HG02885 (cell line): Measurements from ENCODE around the gene LMAN2.

Experiments
- ATAC-seq: cut with Tn5 transposase; IDR thresholded peaks from one replicate; pipeline ENCODE4 v1.9.1; 2021; ENCODE audit warnings: mild to moderate bottlenecking; ENCODE audit not compliant: unreplicated experiment, poor library complexity

The LMAN2 gene, protein sequence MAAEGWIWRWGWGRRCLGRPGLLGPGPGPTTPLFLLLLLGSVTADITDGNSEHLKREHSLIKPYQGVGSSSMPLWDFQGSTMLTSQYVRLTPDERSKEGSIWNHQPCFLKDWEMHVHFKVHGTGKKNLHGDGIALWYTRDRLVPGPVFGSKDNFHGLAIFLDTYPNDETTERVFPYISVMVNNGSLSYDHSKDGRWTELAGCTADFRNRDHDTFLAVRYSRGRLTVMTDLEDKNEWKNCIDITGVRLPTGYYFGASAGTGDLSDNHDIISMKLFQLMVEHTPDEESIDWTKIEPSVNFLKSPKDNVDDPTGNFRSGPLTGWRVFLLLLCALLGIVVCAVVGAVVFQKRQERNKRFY

DNA sequence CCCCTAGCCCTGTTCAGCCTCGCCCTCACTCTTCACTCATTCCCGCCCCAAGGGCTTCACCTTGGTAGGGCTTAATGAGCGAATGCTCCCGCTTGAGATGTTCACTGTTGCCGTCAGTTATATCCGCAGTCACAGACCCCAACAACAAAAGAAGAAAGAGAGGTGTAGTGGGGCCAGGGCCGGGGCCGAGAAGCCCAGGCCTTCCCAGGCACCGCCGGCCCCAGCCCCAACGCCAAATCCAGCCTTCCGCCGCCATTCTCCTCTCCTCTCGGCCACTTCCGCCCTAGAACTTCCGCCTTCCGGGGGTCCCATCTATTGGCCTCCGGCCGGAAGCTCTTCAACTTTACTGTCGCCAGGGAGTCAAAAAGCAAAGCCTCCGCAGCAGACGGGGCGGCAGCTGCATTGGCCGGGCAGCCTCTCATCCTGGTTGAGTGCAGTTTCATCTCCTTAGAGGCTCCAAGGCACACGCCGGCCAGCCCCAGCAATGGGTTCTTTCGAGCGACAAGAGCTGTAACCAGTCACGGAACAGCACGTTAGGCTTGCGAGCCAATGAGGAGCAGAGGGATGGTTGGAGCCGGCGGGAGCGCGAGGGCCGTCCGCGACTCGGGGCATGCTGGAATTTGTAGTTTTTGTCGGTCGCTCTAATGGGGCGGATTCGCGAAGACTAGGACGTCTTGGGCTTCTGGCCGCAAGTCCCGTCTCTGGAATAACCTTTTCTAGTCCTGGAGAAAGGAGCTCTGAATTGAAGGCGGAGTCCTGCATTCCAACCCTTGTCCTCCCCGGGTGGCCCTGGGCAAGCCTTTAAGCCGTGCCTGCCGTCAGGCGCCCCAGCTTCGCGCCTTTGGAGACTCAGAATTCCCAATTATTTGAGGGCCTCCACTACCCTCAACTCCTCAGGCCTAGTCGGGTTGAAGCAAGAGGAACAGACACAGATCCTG, at the start of gene LMAN2:
Gene LMAN2 (minus strand): TSS at position 277 of the 938 bp plus-strand sequence. CDS start 21 bp downstream, at position 256.
- peak; percentile 93 for ATAC-seq

DNA sequence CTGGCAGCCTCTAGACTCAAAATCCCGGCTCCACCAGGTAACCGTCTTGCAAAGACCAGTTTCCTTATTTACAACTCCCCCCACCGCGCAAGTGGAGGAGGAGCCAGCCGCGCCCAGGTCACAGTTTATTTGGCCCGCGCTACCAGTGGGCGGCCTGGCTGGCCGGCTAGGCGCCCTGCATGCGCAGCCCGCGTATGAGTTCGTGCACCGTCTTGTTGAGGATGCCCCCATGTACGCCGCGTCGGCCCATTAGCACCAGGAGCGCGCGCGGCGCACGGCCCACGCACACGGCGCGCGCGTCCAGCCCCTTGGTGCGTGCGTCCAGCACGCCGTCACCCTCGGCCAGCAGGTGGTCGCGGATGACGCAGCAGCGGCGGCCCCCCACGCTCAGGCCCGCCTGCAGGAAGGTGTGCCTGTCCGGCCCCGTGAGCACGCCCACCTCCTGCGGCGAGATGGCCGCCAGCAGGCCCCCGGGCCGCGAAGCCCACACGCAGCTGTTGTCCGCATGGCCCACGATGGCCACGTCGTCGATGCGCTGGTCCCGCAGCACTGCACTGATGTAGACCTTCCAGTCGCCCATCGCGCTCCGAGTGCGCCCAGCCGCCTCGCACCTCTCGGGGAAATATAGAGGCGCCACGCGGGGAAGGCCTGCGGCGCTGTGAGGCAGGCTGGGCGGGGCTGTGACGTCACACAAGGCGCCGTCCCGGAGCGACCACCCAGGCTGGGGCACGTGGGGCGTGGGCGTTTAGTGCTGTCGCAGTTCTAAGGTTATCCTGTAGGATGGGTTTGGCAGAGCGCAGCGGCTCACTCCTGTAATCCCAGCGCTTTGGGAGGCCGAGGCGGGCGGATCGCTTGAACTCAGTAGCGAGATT, 48.8 kb upstream of the LMAN2 start, which contains the start of gene PFN3:
Gene PFN3 (minus strand): TSS at position 665 of the 872 bp plus-strand sequence. CDS start 85 bp downstream, at position 580.
- no peak for ATAC-seq

DNA sequence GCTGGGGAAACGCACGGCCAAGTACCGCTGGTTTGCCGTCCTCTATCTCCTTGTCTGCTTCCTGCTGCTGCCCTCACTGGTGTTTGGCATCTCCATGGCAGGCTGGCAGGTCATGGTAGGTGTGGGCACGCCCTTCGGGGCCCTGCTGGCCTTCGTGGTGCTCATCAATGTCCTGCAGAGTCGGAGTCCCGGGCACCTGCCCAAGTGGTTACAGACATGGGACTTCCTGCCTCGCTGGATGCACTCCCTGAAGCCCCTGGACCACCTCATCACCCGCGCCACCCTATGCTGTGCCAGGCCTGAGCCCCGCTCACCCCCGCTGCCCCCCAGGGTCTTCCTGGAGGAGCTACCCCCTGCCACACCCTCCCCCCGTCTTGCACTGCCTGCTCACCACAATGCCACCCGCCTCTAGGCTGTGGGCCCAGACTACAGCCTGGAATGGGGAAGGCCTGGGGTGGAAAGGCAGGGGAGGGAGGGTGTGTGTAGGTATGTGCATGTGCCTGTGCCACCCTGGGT, 46.5 kb upstream of the LMAN2 start:
- no peak for ATAC-seq

DNA sequence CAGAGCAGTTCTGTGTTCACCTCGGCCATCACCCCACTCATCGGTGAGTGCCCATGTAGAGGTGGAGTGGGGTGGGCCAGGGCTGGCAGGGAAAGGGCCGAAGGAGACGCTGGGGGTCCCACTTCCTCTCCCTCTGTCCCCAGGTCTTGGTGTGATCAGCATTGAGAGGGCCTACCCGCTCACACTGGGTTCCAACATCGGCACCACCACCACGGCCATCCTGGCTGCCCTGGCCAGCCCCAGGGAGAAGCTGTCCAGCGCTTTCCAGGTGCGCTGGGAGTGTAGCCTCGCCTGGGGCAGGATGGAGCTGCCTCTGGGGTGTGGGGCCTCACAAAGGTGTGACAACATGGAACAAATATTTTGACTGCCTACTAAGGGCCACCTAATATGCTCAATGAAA, 45.3 kb upstream of the LMAN2 start:
- ATAC-seq: no peak

DNA sequence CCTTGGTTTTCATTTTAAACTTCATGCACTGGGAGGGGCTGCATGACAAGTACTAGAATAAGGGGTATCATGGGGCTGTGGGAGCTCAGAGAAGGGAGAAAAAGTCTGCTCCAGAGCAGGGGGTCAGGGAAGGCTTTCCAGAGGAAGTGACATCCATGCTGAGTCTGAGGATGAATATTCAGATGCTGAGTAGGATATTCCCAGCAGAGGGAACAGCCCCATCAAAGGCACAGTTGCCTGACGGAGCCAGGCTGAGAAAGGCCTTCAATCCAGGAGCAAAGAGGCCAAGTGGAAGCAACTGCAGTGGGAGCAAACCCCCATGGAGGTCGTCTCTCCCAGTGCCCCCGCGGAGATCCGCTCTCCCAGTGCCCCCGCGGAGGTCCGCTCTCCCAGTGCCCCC, 44.6 kb upstream of the LMAN2 start:
- no peak for ATAC-seq

DNA sequence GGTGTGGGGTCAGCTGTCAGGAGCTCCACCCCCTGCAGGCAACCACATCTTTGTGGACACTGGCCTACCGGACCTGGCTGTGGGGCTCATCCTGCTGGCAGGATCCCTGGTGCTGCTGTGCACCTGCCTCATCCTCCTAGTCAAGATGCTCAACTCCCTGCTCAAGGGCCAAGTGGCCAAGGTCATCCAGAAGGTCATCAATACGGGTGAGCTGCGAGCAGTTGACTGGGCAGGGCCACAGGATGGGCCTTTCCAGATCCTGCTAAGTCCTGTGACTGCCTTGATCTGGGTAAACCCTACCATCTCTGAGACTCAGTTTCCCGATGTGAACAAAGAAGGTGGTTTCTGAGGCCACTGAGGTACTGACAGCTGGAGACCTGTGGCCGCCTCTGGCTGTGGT, 42.5 kb upstream of the LMAN2 start:
- ATAC-seq: no peak

DNA sequence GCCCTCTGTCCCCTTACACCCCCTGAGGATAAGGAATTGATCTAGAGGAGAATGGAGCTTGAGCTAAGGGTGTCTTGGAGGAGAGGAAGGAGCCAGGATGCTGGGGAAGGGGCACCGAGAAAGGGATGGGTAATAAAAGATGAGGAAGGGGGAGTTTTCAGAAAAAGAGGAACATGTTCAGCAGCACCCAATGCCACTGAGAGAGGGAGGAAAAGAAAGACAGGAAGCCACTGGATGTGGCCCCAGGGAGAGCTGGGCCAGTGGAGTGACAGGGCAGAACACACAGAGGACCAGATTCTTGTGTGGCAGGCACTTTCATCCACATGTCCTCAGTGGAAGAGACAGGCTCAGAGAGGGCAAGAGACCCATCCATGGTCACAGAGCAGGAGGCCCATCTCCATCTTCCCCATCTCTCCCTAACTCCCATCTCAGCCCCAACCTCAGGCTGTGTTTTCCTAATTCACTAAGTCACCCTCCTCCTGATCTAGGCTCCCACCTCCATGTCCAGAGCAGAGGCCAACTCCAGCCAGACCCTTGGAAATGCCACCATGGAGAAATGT, 41.8 kb upstream of the LMAN2 start:
- ATAC-seq: no peak

DNA sequence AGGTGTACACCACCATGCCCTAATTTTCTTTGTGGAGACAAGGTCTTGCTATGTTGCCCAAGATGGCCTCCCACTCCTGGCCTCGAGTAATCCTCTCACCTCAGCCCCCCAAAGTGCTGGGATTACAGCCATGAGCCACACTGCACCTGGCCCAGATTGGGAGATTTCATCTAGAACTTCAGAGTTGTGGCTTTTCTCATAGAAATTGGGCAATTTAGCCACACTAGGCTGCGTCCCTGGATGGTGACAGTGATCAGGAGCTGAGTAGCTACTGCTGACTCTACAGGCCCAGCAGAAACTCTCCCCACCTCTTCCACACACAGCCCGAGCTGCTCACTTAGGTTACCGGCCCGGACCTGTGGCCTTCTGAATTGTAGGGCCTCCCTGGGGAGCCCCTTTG, 41.3 kb upstream of the LMAN2 start:
- ATAC-seq: no peak

DNA sequence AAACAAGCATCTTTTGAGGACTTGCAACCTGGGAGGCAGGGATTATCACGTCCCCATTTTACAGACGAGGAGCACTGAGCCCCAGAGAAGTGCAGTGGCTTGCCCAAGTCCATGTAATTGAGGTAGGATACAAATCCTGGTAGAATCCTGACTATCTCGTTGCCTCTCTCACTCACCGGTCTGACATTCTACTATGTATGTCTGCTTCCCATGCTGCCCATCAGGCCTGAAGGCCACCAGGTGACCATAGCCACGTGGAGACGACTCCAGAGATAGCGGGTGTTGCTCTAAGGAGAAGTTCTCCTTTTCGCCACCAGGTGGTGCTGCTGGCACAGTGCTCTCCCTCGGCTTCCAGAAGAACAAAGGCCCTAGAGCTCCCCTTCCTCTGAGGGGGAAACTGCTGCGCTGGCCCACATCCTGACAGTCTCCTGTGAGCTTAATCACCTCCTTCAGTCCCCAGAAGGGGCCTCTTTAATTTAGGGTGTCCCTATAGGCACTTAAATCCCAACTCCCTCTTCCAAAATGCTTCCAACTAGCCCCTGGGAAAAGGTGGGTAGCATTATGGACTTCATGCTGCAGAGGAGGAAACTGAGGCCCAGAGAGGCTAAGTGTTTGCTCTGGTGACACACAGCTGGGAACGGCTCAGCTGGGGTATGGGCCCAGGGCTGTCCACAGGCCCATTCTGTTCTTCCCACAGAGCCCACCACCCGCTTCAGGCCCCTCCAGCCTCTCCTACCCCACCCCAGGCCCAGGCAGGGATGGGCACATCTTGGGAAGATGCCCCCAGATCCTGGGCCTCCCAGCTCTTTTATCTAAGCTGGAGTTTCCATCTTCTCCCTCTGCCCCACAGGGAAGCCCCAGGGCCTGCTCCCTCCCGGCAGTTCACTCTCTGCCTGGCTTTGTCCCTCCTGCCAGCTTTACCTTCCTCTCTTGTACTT, 39.2 kb upstream of the LMAN2 start:
- ATAC-seq: peak; percentile 58

DNA sequence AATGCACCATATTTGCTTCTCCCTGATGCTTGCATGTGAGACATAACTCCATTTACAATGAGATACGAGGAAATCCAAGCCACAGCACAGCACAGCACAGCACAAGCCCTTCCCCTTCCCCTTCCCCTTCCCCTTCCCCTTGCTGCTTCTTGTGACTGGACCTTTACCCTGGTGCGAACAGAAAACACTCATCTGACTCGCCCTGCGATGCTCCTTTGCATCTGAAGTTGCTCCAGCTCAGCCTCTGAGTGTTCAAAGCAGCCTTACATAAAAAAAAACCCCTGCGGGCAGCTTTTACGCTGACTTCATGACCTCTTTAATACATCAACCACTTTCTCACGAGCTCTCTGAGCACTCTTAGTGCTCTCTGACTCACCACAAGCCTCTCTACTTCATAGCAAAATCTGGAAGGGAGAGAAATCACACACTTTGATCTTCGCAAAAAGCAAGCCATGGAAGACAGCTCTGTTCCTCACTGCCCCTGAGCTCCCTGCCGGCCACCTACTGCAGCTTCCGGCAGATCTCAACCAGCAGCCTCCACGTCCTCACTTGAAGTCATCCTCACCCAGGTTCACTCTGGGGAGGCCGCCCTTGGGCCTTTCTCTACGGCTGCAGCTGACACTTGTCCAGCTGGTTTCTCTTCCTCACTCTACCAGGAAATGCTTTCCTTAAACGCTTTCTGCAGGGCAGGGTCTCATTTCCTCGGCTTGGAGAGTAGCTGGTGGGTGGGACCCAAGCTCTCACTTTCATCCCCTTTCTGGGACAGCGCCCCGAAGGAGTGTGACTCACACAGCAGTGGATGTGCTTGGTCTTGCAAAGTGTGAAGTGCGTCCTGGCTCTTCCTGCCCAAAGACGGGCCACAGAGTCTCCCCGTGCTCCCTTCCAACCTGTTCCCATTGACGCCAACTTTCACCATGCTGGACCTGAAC, 38.0 kb upstream of the LMAN2 start:
- ATAC-seq: peak; percentile 58

DNA sequence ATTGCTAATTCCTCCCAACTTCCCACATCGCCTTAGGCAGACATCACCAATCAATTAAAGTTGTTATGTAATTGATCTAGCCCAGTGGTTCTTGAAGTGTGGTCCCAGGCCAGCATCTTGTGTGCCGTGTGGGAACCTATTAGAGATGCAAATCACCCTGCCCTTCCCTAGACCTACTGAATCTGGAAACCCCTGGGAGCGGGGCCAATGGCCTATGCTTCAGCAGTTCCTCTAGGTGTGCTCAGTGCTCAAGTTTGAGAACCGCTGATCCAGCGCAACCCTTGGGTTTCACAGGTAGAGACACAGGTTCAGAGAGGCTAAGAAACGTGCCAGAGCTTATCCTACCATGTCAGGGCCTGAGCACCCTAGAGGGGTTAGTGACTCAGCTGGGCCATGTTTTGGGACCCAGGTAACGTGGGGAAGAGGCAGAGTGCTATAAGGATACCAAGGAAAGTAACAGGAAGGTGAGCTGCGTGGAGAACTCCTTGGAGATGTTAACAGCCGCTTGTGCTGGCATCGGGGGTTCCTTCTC, 37.1 kb upstream of the LMAN2 start:
- no peak for ATAC-seq

DNA sequence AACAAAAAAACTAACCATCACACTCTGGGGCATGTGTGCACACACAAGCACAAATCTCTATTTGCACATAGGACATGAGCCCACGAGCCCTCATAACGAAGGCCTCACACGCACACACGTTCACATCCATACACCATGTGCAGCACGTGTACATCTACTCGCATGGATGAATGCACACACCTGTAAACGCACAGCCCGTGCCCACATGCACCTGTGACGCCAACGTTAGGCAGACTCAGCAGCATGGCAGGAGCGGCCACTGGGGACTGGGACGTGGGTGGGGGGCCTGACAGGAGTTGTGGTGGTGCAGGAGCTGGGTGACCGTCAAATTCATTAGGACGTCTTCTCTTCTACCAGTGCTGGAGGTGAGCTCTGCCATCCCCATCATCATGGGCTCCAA, 35.9 kb upstream of the LMAN2 start:
- ATAC-seq: no peak

DNA sequence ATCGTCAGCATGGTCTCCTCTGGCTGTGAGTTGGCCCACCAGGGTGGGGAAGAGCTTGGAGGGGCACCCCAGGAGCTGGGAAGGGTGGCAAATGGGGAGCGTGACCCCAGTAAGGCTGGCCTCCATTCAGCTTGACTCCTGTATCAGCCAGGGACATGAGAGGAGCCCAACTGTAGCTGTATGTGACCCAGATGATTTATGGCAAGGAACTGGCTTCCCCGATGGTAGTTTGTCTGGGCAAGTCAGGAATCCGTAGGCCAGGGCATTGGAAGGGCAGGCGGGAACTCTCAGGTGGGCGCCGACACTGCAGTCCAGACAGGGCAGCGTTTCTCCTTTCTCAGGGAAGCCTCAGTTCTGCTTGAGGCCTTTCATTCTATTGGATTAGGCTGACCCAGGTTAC, 35.1 kb upstream of the LMAN2 start:
- ATAC-seq: no peak

DNA sequence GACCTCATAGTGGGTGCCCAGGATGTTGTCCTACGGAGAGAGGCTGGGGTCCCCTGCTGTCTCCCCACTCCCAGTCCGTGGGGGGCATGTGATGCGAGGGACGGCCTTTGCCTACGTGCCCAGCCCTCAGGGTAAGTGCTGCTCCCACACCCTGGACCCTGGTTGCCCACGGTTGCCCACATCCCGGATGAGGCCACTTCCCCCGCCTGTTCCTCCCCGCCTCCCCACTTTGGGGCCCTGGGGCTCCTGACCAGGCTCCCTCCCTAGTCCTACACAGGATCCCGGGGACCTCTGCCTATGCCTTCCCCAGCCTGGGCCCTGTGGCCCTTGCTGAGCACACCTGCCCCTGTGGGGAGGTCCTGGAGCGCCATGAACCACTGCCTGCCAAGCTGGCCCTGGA, 34.3 kb upstream of the LMAN2 start:
- no peak for ATAC-seq

DNA sequence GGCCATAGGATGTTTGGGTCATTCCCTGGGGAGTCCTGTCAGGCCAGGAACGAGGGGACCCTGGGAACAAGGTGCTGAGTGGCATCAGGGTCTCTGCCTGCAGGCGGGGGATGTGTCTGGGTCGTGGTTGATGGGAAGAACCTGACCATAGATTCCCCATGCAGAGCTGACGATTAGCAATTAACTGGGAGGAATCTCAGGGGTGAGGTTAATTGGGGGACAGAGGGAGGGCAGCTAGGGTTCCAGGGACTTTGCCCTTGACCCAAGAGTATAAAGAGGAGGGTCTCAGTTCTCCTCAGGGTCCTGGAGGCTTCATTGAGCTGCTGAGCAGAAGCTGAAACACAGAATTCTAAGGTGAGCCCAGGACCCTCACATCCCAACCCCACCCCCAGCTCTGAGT, 32.7 kb upstream of the LMAN2 start, which contains the start of gene SLC34A1:
Gene SLC34A1 (plus strand): TSS at position 301 of the 400 bp plus-strand sequence. CDS start 1,308 bp downstream, outside the sequence.
- ATAC-seq: no peak

DNA sequence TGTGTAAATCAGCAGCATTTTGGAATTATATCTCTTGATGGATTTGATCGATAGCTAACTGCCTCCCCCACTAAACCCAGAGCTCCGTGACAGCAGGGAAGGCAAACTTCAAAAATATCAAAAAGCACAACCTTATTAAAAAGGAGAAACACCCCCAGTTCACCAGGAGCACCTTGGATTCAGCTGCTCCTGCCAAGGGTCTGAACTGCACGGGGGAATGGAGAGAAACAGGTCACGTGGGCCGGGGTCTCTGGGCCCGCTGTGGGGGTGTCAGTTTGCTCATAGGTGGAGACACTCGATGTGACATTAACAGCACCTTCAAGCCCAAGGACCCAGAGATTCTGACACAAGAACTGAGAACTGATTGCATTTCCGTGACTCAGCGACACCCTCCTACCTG, 31.7 kb upstream of the LMAN2 start:
- ATAC-seq: no peak

DNA sequence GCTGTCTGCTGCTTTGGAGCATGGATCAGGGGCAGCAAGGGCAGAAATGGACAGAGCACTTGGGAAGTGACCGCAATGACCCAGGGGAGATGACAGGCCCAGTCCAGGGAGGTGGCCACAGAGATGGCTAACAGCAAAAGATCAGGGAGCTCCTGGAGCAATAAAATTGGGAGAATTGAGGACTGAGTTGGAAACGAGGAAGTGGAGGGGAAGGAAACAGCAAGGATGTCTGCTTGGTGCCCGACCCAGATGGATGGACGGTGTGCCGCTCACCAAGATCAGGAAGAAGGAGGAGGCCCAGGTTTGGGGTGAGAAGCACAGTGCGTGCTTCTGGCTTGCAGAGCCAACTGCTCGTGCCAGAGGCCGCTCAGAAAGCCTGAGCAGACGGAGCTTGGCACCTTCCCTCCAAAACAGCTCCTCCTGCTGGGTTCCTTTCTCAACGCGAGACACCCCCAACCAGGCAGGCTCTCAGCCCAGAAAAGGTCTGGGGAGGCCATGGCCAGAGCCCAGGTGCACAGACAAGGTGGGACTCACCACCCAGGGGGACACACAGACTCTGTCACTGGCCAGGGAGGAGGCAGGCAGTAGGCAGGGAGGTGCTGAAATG, 31.1 kb upstream of the LMAN2 start:
- no peak for ATAC-seq
